NB4 (cell line): ENCODE results near the gene ADARB2.

Experiments
- DNase-seq: peaks from one replicate; pipeline ENCODE4 v3.0.0; 2010; ENCODE audit warnings: low read depth
- H3K4me3 ChIP-seq: one replicate; pipeline ENCODE4 v1.5.1; 2011; ENCODE audit warnings: mild to moderate bottlenecking, low read depth, low read length, moderate library complexity
- MAX ChIP-seq: IDR thresholded peaks from 2 replicates; pipeline ENCODE4 v1.6.1; 2011; ENCODE audit warnings: low read depth, low read length
- MYC ChIP-seq: IDR thresholded peaks from 2 replicates; pipeline ENCODE4 v1.6.1; 2011; ENCODE audit warnings: low read depth, low read length
- POLR2A ChIP-seq: IDR thresholded peaks from 2 replicates; pipeline ENCODE4 v1.6.1; 2011; ENCODE audit warnings: mild to moderate bottlenecking; ENCODE audit not compliant: insufficient read length; ENCODE audit errors: extremely low read depth
- TF ChIP-seq, protein P1 (sequence below): IDR thresholded peaks from one replicate; pipeline ENCODE4 v1.5.1; 2012; ENCODE audit warnings: low read depth, low read length

Gene ADARB2

DNA sequence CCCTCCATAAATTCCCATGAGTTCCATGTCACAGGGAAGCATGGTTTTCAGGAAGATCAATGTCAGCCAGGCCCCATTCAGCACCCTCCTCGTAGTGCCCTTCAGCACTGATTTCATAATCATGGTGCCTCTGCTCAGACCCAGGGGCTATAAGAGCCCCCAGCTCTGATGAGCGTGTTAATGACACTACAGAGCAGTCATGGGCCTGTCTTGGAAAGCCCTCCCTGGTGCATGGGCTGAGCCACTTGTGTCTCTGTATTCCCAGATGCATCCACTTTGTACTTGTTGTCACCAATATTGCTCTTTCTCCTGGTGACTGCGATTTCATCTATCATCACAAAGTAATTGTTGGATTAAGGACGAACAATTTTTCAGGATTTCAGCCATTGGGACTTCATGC lies 154.6 kb downstream of the ADARB2 start:
- H3K4me3 ChIP-seq = no peak overlapping the region
- TF ChIP-seq MAX = no peak
- no peak for TF ChIP-seq POLR2A
- TF ChIP-seq MYC = no peak
- TF ChIP-seq, protein P1, sequence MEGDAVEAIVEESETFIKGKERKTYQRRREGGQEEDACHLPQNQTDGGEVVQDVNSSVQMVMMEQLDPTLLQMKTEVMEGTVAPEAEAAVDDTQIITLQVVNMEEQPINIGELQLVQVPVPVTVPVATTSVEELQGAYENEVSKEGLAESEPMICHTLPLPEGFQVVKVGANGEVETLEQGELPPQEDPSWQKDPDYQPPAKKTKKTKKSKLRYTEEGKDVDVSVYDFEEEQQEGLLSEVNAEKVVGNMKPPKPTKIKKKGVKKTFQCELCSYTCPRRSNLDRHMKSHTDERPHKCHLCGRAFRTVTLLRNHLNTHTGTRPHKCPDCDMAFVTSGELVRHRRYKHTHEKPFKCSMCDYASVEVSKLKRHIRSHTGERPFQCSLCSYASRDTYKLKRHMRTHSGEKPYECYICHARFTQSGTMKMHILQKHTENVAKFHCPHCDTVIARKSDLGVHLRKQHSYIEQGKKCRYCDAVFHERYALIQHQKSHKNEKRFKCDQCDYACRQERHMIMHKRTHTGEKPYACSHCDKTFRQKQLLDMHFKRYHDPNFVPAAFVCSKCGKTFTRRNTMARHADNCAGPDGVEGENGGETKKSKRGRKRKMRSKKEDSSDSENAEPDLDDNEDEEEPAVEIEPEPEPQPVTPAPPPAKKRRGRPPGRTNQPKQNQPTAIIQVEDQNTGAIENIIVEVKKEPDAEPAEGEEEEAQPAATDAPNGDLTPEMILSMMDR = no peak

GRCh38 chr10:1581189-1581588 lies 156.1 kb downstream of the ADARB2 start:
- TF ChIP-seq MYC (no peak), MAX (no peak), POLR2A (no peak)
- TF ChIP-seq, protein P1 = no peak
- DNase-seq = no peak
- H3K4me3 ChIP-seq = no peak overlapping the region

More for the DNA sequence above, 154.6 kb downstream of the ADARB2 start:
- DNase-seq = no peak

DNA sequence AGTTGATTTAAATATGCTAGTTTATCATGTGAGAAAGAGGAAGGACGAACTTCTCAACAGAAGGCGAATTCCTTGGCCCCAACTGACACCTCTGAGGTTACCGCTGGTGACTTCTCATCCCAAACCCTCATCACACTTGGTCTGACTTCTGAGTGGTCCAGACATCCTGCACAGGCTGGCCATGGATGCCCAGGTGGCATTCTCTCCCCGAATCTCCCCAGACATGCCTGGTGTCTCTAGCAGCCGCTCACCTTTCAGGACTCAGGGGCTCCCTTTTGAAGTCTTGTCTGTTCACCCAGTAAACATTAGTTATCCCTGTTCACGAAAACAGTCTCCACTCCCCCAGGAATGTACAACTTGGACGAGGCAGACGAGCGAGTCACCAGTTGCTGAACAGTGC lies 157.7 kb downstream of the ADARB2 start:
- DNase-seq = no peak
- no peak overlapping the region for H3K4me3 ChIP-seq
- TF ChIP-seq MYC (no peak), POLR2A (no peak), MAX (no peak)
- TF ChIP-seq, protein P1 = no peak

DNA sequence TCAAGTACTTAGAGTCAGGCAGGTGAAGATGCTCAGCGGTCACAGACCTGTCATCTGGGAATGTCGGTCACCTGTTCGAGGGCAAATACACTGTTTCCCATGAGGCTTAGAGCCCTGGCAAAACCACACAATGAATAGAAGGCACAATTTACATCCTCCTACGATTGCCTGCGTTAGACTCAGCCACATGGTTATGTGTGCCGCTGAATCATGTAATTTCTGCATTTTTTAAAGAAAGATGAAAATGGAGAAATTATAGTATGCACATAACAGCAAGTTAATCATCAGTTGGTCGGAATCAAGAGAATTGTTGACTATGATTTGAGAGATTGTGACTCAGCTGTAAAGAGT lies 158.2 kb downstream of the ADARB2 start:
- TF ChIP-seq MAX = no peak
- no peak for TF ChIP-seq POLR2A
- TF ChIP-seq, protein P1 = no peak
- no peak for TF ChIP-seq MYC
- DNase-seq = no peak
- H3K4me3 ChIP-seq = no peak overlapping the region

DNA sequence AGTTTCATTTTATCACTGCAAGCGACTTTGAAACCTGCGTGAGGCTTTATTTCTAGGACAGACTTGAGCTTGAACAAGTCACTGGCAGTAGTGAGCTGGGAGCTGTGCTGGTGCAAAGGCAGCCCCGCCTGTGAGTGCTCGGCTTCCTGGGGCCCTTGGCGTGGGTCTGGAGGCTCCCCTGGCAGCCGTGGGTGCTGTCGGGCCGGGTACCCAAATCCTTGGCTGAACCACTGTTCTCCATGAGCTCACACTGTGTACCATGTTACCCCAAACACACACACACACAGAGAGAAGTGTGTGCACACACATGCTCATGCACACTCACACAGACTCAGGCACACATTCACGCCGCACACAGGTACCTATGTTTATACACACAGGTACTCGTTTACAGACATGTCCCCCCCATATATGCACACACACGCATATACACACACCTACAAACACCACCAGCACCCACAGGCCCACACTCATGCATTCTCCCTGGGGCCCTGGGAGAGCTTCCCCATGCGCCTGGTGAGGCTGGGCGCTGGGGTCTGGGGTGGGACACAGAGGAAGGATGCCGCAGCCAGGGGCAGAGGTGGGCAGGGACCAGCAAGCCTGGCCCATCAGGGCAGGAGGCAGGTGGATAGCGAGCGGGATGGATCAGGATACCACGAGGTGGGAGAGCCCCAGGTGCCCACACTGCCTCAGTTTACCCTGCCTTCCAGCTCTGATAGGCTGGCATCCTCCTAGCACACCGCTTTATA lies 158.8 kb downstream of the ADARB2 start:
- no peak for DNase-seq
- no peak overlapping the region for H3K4me3 ChIP-seq
- TF ChIP-seq, protein P1 = no peak
- no peak for TF ChIP-seq MYC
- TF ChIP-seq POLR2A = no peak
- TF ChIP-seq MAX = no peak
